NCI-H1048 (cell line): ENCODE data around the gene CPEB1.

Source experiments
- DNase-seq: peaks from one replicate; lab custom pipeline; 2025; lab: John Stamatoyannopoulos, UW

CPEB1 gene

DNA sequence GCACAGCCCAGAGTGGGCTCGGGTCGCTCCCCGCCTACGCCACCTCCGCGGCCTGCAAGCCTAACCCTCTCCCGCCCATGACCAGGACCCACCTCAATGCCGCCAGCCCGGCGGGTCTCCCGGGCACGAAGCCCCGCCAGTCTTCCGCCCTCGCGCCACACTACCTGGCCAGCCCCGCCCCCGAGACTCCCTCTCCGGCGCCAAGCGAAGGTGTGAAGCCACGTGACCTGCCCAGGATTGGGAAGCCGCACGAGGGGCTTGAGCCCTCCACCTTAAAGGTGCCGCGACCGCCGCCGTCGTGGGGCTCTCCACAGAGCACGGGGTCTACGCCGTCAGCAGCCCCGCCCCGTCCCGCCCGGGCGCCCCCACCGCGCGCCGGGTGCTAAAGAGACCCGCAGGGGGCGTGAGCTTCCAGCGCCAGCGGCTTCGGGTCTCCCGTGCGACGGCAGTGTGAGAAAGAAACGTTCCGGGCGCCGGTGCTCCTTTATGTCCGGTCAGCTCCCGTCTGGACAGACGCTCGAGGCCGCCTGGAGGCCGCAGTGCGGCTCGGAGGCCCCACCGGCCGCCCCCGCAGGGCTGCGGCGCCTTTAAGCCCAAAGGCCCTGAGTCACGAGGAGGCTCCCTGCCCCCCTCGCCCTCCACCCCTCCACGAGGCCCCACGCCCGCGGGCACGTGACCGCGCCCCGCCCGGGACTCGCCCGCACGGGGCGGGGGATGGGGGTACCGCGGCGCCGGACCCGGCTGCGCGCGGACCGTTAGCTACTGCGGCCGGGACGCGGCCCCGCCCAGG is at the start of gene CPEB1:
CPEB1 (minus strand) TSS at position 319 of the 790 bp plus-strand sequence. CDS start 18,904 bp downstream, outside the sequence.
- DNase-seq: no peak

- DNase-seq: no peak
Measured at GRCh38 chr15:82692171-82692570, 45.0 kb upstream of the CPEB1 start.

DNA sequence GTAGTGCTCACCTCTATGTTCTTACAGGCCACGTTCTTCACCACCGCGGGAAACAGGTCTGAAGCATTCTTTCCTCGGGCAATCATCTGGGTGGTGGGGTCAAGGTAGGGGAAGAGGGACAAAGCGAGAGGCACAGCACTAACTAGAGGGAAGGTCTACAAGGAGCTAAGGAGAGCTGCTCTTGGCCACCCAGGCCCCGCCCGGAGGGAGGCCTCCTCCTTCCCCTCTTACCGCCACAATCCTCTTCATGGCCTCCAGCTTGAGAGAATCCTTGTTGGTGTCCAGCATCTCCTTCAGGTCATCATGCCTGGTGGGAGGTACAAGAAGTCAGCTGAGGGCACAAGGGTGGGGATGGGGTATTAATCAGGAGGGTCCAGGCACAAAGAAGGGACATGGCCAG is 42.0 kb upstream of the CPEB1 start:
- no peak for DNase-seq

GRCh38 chr15:82688691-82689090 is 41.5 kb upstream of the CPEB1 start:
- DNase-seq: no peak

DNA sequence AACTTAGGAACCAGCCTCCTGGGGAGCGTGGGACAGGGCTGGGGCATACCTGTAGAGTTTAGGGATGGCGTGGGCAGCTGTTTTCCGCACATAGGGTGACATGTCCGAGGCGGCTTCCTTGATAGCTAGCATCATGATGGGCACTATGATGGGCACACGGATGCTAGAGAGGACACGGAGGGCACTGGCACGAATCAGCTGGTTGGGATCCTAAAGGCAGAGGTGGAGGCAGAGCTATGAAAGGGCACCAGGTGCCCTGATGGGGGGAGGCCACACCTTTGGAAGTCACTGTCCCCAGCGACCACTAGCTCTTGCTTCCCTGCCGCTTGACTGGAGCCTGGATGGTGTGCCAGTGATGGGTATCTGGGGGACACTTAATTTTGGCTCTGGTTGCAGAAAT is 34.2 kb upstream of the CPEB1 start:
- DNase-seq: no peak

GRCh38 chr15:82680200-82681102 is 33.3 kb upstream of the CPEB1 start:
- no peak for DNase-seq

DNA sequence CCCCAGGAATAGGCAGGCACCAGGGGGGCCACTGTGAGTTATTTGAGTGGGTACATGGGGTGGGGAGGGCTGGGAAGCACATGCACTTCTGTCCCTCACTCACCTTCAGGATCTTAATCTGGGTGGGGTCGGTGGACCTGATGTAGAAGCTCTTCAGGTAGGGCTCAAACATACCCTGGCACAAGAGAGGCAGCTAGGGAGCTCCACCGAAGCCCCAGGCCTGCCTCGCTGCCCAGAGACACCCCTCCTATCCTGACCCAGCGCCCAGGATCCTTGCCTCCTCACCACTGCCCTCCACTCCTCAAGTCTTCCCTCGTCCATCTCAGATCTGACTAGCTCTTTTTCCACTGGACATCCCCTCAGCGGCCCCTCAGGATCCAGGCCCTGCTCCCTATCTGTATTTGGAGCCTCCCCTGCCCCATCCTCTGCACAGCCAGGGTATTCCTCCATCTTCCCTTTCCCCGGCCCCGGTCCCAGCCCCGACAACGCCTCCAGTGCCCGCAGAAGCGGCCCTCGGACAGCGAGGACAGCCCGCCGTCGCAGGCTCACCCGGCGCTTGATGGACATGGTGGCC is 32.5 kb upstream of the CPEB1 start:
- DNase-seq: no peak

DNA sequence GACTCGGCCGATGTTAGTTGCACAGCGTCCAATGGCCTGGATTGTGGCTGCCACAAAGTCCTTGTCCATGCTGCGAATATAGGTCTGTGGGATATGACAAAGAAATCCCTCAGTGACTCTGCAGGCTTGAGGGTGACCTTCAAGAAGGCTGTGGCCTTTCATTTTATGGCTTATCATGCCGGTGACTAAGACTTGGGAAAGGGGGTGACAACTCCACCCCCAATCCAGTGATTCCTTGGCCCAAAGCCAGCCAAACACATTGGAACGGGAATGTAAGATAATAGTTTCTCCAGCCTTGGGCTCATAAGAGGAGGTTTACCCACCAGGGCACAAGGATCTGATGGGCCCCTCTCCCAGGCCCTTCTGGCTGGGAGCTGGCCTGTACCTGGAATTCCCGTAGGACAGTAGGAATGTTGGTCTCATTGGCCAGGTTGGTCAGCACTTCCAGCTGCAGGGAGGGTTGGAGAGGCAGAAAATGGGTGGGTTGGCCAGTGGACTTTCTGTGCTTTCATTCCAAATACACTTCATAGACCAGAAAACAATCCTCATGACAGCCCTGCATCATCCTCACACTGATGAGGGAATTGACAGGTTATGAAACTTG is 30.7 kb upstream of the CPEB1 start:
- DNase-seq: no peak

GRCh38 chr15:82674873-82675272 is 27.7 kb upstream of the CPEB1 start:
- DNase-seq: no peak

DNA sequence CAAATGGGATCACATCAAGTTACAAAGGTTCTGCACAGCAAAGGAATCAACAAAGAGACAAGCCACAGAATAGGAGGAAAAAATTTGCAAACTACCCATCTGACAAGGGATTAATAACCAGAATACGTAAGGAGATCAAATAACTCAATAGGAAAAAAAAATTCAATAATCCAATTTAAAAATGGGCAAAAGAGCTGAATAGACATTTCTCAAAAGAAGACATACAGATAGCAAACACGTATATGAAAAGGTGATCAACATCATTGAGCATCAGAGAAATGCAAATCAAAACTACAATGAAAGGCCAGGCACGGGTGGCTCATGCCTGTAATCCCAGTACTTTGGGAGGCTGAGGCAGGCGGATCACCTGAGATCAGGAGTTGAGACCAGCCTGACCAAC is 23.5 kb upstream of the CPEB1 start:
- no peak for DNase-seq

DNA sequence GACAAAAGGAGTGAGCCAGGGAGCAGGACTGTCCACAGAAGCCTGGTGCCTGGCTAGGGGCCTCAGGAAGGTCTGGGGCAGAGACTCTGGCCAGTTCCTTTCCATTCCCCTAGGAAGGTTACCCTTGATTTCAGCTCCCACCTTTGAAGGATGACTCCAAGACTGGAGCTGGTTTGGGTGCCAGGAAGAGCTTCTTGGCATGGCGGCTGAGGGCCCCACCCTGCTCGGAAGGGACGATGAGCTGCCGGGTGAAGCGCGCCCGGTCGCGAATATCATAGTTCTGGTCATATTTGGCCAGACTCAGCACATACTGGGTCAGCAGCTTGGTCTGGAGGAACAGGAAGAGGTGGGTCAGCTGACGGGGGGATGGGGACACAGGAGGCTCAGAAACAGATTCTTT is 19.4 kb upstream of the CPEB1 start:
- DNase-seq: no peak

DNA sequence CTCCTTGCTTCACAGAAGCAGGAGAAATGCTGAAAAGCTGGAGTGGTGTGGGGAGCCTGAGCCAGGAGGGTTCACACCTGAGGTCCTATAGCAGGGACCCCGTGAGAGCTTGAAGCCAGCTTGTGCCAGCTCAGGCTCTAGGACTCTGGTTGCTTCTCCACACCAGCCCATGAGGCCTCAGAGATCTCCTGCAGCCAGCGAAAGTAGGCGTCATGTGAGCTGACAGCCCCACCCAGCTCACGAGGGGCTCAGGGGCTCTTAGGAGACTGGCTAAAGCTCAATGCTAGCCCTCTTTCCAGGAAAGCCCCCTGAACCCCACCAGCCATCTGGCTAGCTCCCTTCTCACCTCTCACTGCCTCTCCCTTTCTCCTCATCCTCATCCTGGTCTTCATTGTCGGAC is 16.9 kb upstream of the CPEB1 start:
- no peak for DNase-seq

- DNase-seq: no peak
Measured at GRCh38 chr15:82663186-82663600, 16.0 kb upstream of the CPEB1 start.

DNA sequence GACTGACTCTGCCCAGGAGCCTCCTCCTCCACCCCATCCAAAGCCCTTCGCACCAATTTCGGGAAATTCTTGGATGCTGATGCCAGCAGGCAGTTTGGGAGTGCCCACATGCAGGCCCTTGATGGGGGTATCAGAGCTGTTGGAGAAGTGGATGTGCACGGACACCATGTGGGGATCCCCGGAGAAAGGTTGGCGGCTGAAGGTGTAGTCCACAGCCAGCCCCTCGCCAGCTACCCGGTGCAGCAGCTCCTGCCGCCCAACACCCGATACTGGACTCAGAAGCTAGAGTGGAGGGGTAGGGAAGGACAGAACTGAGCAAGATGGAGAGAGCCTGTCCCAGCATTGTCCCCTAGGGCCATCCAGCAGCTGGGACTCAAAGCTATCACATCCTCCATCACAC is 15.5 kb upstream of the CPEB1 start:
- DNase-seq: no peak

GRCh38 chr15:82660378-82660777 is 13.2 kb upstream of the CPEB1 start:
- DNase-seq: no peak

GRCh38 chr15:82656641-82657266 is 9.6 kb upstream of the CPEB1 start:
- no peak for DNase-seq

- no peak for DNase-seq
Measured at GRCh38 chr15:82655606-82656005, 8.4 kb upstream of the CPEB1 start.

- no peak for DNase-seq
Measured at GRCh38 chr15:82653483-82654168, 6.5 kb upstream of the CPEB1 start.

DNA sequence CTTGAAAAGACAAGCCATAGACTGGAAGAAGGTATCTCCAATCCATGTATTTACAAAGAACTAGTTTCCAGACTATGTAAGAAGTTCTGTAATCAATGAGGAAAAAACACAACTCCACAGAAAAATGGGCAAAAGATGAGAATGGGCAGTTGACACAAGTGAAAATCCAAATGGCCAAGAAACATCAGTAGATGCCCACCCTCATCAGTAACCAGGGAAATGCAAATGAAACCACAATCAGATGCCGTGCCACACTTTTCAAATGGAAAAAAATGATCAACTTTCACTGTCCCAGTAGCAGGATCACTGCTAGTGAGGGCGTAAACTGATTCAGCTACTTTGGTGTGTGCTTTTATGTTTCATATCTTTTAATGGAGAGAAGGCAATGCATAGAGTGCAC is 4.5 kb upstream of the CPEB1 start:
- DNase-seq: no peak

DNA sequence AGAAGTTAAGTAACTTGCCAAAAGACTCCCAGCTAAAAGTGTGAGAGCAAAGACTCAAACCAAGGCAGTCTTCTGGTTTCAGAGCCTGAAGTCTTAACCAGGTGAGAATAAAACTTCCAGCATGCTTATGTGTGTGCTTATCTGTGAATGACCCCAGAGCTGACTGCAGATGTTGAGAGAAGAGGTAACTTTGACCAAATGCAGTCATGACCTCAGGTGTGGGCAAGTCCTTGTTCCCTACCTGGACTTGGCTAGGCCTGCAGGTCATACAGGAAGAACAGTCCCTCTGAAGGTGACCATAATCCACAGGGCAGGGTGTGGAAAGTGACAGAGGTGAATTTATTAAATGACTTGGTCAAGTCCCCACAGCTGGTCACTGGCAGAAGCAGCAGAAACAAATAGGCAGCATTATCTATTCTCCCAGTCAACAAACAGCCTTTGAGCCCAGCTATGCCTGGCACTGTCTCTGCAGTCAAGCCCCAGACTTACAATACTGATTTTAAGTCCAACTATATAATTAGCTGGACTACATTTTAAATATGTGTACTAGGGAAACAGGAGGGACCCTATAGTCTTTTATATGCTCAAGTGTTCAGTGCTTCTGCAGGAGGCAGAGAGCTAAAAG is 3.0 kb upstream of the CPEB1 start:
- no peak for DNase-seq
